Peyer's patch (tissue), 4 donors: ENCODE measurements around the gene IRS2. TPM values are rescaled to one million over a fixed set of nuclear protein-coding genes. Genes with fewer than 3 reads are reported as not detected.

Source experiments
- DNase-seq, 3 donors: peaks; one replicate each; pipeline ENCODE4 v3.0.0-alpha.2; 2017 to 2019
- H3K27ac ChIP-seq, 4 donors: fragments of 200-600 bp; sonication (generic); one replicate each; pipeline ENCODE4 v1.5.1; 2016 to 2019
- H3K27me3 ChIP-seq, 2 donors: fragments of 200-600 bp; sonication (generic); one replicate each; pipeline ENCODE4 v1.5.1; 2019
- H3K36me3 ChIP-seq, 3 donors: fragments of 200-600 bp; sonication (generic); one replicate each; pipeline ENCODE4 v1.5.1; 2016 to 2019
- H3K4me1 ChIP-seq, 4 donors: fragments of 200-600 bp; sonication (generic); one replicate each; pipeline ENCODE4 v1.5.1; 2016 to 2019
- H3K4me3 ChIP-seq, 4 donors: fragments of 200-600 bp; sonication (generic); 1 replicate in 3 of 4; 2 replicates in 1 of 4; pipeline ENCODE4 v1.5.1; 2016 to 2019; ENCODE audit warnings: mild to moderate bottlenecking in 1 of 4
- H3K9me3 ChIP-seq, 4 donors: fragments of 200-600 bp; sonication (generic); one replicate each; pipeline ENCODE4 v1.5.1; 2016 to 2019; ENCODE audit warnings: mild to moderate bottlenecking in 1 of 4
- POLR2A ChIP-seq, 2 donors: fragments of 450-650 bp; IDR thresholded peaks; one replicate each; pipeline ENCODE4 v1.5.1; 2017; ENCODE audit warnings: antibody characterized with exemption in 2 of 2, mild to moderate bottlenecking in 2 of 2, moderate library complexity in 2 of 2
- total RNA-seq, 4 donors: library from RNA; depleted of rRNA; stranded (reverse); fragments of >200 nt; gene quantifications; one replicate each; pipeline ENCODE4 v1.1.0, GENCODE V29; 2016
- TF ChIP-seq, protein P1 (sequence below), 6 experiments: fragments of 450-650 bp in 4 of 6; fragments of 200-600 bp in 2 of 6; sonication (generic) in 1 of 6; IDR thresholded peaks; one replicate each; pipeline ENCODE4 v1.5.1; 2017 to 2019; ENCODE audit warnings: antibody characterized with exemption in 6 of 6, mild to moderate bottlenecking in 3 of 6, moderate library complexity in 1 of 6

The IRS2 gene
- total RNA-seq, 4 donors from 2014 or later = 8.3 to 41.1 (median 22.3) TPM

DNA sequence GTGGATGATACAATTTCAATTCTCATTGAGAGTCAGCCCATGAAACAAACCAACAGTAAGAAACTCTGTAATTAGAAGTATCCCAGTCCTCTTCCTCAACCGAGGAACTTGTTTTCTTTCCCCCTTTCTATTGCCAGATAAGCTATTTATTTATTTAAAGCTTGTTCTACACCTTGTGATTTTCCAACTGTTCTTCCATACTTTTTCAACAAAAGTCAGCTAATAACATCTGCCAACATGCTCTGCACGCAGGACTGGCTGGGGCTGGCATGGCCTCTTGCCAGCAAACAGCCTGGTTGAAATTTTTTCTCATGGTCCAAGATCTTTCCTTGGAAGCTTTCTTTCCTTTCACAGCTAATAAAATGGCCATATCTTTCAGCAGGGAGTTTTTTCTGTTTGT is 2.9 kb upstream of the IRS2 start:
- Histone ChIP-seq H3K4me3 (no peak overlapping the region), H3K9me3 (no peaks in the 10 kb centered on the region), H3K36me3 (peaks cover 0 to 2% (median 0%) of the 10 kb centered on the region in 3 donors), H3K27me3 (no peaks in the 10 kb centered on the region), H3K27ac (no peak overlapping the region), H3K4me1 (peaks cover 0 to 3% (median under 1%) of the 10 kb centered on the region in 4 donors)
- no peak for TF ChIP-seq POLR2A (IDR thresholded peaks at IDR 0.05)
- TF ChIP-seq, protein P1, sequence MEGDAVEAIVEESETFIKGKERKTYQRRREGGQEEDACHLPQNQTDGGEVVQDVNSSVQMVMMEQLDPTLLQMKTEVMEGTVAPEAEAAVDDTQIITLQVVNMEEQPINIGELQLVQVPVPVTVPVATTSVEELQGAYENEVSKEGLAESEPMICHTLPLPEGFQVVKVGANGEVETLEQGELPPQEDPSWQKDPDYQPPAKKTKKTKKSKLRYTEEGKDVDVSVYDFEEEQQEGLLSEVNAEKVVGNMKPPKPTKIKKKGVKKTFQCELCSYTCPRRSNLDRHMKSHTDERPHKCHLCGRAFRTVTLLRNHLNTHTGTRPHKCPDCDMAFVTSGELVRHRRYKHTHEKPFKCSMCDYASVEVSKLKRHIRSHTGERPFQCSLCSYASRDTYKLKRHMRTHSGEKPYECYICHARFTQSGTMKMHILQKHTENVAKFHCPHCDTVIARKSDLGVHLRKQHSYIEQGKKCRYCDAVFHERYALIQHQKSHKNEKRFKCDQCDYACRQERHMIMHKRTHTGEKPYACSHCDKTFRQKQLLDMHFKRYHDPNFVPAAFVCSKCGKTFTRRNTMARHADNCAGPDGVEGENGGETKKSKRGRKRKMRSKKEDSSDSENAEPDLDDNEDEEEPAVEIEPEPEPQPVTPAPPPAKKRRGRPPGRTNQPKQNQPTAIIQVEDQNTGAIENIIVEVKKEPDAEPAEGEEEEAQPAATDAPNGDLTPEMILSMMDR (IDR thresholded peaks at IDR 0.05) = no peak
- no peak for DNase-seq

DNA sequence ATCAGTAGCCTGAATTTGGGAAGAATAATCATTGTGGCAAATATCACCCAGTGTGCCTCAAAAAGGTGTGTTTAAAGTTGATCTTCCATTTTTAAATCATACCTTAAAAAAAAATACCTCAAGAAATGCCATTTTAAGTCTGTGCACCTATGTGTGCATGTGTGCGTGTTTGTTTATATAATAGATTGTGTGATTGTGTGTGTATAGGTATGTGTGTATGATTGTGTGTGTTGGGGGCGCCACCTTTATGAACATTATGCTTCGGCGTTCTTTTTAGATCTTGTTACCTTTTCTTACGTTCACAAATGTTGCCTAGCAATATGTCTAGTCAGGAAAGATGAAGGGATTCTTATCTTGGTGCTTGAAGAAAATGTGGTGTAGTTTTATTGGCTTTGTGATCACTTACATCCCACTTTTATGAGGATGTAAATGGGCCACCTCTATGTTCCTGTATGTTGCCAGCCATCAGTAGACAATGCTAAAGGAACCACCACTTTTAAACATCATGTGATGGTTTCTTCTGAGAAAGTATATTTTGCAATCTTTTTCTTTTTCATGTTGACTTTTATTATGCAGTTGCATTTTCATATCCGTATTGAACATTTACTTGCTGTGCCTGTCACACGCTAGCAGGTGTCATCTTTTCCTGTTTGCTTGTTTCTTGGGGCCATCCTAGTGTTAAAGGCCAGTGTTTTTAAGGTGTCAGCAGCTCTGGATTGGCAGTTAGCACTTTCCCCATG is 2.2 kb upstream of the IRS2 start:
- no peak for DNase-seq
- TF ChIP-seq, protein P1 (IDR thresholded peaks at IDR 0.05) = no peak
- no peak for TF ChIP-seq POLR2A (IDR thresholded peaks at IDR 0.05)
- Histone ChIP-seq H3K4me1 (peaks cover 0 to 9% (median 2%) of the 10 kb centered on the region in 4 donors), H3K9me3 (no peaks in the 10 kb centered on the region), H3K27me3 (no peaks in the 10 kb centered on the region), H3K27ac (no peak overlapping the region), H3K4me3 (no peak overlapping the region), H3K36me3 (peaks cover 0 to 9% (median 0%) of the 10 kb centered on the region in 3 donors)

DNA sequence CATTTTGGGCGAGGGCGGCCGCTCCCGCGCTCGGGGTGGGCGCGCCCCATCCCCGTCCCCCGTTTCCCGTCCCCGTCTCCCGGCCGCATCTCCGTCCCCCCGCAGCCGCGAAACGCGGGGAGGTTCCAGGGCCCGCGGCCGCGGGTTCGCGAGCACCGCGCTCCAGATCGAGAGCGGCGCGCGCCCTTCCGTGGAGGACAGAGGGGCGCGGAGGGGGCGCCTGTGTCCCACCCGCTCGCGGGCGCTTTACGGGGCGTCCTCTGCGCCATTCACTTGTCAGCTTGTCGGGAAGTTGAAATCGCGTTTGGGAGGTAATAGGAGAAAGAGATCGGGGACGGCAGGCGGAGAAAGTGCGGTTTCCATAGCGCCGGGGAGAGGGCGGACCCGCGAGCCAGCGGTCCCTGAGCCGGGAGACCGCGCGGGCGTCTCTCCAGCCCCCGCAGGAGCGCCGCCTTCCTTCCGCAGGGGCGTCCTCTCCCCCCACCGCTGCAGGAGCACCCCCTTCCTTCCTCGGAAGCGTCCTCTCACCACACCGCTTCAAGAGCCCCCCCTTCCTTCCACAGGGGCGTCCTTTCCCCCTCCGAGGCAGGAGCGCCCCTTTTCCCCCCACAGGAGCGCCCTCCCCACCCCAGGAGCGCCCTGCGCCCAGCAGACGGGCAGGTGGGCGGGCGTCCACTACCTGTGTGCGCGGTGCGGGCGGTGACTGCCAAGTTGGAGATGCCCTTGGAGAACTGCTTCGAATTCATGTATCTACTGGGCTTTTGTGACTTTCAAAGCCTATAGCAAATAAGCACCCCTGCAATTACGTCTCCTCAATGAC is 962 bp upstream of the IRS2 start:
- peak overlapping the region; percentile 81 to 99 (median 87) for H3K27ac ChIP-seq
- H3K27me3 ChIP-seq = no peaks in the 10 kb centered on the region
- H3K36me3 ChIP-seq = peaks cover 0 to 21% (median 0%) of the 10 kb centered on the region in 3 donors
- TF ChIP-seq POLR2A (IDR thresholded peaks at IDR 0.05) = no peak
- TF ChIP-seq, protein P1 (IDR thresholded peaks at IDR 0.05) = no peak
- no peaks in the 10 kb centered on the region for H3K9me3 ChIP-seq
- peaks cover 0 to 18% (median 2%) of the 10 kb centered on the region in 4 donors for H3K4me1 ChIP-seq
- peak overlapping the region; percentile 70 to 96 (median 84) for H3K4me3 ChIP-seq
- DNase-seq = peak in 2 of 3 donors; percentile 59 to 62

DNA sequence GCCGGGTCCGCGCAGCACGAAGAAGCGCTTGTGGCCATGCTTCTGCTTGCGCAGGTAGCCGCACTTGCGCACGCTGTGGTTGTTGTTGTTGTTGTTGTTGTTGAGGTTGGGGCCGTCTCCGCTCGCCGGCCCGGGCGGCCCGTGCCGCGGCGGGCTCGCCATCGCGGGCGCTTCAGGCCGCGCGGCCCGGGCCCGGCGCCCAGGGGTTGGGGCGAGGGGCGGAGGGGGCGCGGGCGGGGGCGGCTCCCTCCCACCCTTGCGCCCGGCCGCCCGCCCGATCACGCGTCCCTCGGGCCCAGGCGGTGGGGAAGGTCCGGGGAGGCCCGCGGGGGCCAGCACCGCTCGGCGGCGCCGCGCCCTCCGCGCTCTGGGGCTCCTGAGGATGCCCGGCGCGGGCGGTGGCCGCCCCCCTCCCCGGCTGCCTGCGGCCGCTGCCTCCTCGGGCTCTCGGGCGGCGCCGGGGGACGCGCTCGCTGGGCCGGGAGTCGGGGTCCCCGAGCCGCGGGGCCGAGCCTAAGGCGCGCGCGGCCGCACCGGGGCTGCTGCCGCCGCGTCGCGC is 412 bp downstream of the IRS2 start:
- Histone ChIP-seq H3K36me3 (peaks cover 0 to 34% (median 0%) of the 10 kb centered on the region in 3 donors), H3K27ac (peak overlapping the region; percentile 75 to 99 (median 87)), H3K9me3 (no peaks in the 10 kb centered on the region), H3K4me3 (peak overlapping the region; percentile 70 to 96 (median 84)), H3K4me1 (peaks cover 0 to 31% (median 4%) of the 10 kb centered on the region in 4 donors), H3K27me3 (no peaks in the 10 kb centered on the region)
- no peak for DNase-seq
- no peak for TF ChIP-seq POLR2A (IDR thresholded peaks at IDR 0.05)
- TF ChIP-seq, protein P1 (IDR thresholded peaks at IDR 0.05) = no peak

DNA sequence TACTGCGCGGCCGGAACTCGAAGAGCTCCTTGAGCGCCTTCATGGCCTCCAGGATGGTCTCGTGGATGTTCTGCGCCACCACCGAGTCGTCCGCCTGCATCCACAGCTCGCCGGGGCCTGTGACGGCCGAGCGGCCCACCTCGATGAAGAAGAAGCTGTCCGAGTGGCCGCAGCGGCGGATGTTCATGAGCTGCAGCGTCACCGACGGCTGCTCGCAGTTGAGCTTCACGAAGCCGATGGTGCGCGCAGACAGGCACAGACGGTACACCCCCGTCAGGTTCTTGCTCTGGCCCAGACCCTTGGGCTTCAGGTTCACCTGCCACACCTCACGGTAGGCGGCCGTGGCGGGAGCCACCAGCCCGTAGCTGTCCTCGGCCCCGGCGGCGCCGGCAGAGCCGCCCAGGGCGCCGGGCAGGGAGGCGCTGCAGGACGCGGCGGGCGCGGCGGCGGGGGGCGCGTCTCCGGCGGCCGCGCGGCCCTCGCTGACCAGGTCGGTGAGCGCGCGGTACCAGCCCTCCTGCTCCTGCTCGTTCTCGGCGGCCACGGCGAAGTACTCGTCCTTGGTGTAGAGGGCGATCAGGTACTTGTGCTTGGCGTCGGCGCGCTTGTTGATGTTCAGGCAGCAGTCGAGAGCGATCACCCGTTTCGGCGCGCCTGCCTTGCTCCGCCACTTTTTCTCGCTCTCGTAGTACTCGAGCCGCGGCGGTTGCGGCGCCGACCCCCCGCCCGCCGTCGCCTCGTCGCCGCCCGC is 1.1 kb downstream of the IRS2 start:
- H3K9me3 ChIP-seq = no peaks in the 10 kb centered on the region
- H3K4me3 ChIP-seq = peak overlapping the region; percentile 70 to 96 (median 84)
- no peak for TF ChIP-seq POLR2A (IDR thresholded peaks at IDR 0.05)
- TF ChIP-seq, protein P1 (IDR thresholded peaks at IDR 0.05) = no peak
- no peaks in the 10 kb centered on the region for H3K27me3 ChIP-seq
- peak in 2 of 3 donors; percentile 67 to 73 for DNase-seq
- peaks cover 0 to 35% (median 0%) of the 10 kb centered on the region in 3 donors for H3K36me3 ChIP-seq
- peaks cover 0 to 38% (median 4%) of the 10 kb centered on the region in 4 donors for H3K4me1 ChIP-seq
- H3K27ac ChIP-seq = peak overlapping the region; percentile 75 to 99 (median 87)
